Ammon's horn (tissue), 1 donor: ENCODE data around the gene ZNF285.
"Not testable (repeated sequence)": the region's sequence is repeated elsewhere in the genome, so short reads cannot be mapped to it uniquely, and the experiment has no call there.

Experiments used
- DNase-seq: peaks from one replicate; pipeline ENCODE4 v3.0.0-alpha.2; 2016; ENCODE audit warnings: low spot score

ZNF285 gene

GRCh38 chr19:44401139-44402115 is at the start of gene ZNF285:
ZNF285 (minus strand) TSS chr19:44401608; CDS start chr19:44397213, 4,395 bp downstream.
- DNase-seq: peak; percentile 91

- peak; percentile 89 for DNase-seq
Measured at GRCh38 chr19:44447916-44448674, 46.7 kb upstream of the ZNF285 start, which contains the start of gene ZNF229. ZNF229 (minus strand) TSS chr19:44448472; CDS start chr19:44442847, 5,625 bp downstream.

GRCh38 chr19:44438441-44438840 is 37.0 kb upstream of the ZNF285 start:
- DNase-seq: no peak

GRCh38 chr19:44435441-44435840 is 34.0 kb upstream of the ZNF285 start:
- DNase-seq: no peak

- DNase-seq: no peak
Measured at GRCh38 chr19:44430956-44431355, 29.5 kb upstream of the ZNF285 start.

GRCh38 chr19:44415553-44415952 is 14.1 kb upstream of the ZNF285 start:
- DNase-seq: not testable (repeated sequence)

- not testable (repeated sequence) for DNase-seq
Measured at GRCh38 chr19:44389268-44389667, 12.1 kb downstream of the ZNF285 start.

GRCh38 chr19:44374789-44375188 is 26.6 kb downstream of the ZNF285 start:
- DNase-seq: no peak

- DNase-seq: no peak
Measured at GRCh38 chr19:44371815-44372480, 29.5 kb downstream of the ZNF285 start.

GRCh38 chr19:44367024-44367423 is 34.4 kb downstream of the ZNF285 start:
- no peak for DNase-seq

GRCh38 chr19:44356383-44357111 is 44.9 kb downstream of the ZNF285 start, which contains the start of gene ZNF112:
ZNF112 (minus strand) TSS chr19:44356680; CDS start chr19:44340539, 16,141 bp downstream.
- DNase-seq: peak; percentile 98

GRCh38 chr19:44346556-44346955 is 54.9 kb downstream of the ZNF285 start:
- DNase-seq: peak; percentile 50

- peak; percentile 72 for DNase-seq
Measured at GRCh38 chr19:44345959-44346358, 55.4 kb downstream of the ZNF285 start.

- DNase-seq: no peak
Measured at GRCh38 chr19:44344255-44344654, 57.2 kb downstream of the ZNF285 start.

- DNase-seq: no peak
Measured at GRCh38 chr19:44341794-44342193, 59.6 kb downstream of the ZNF285 start.

- not testable (repeated sequence) for DNase-seq
Measured at GRCh38 chr19:44334639-44335038, 66.8 kb downstream of the ZNF285 start.
